HG03342 (cell line): ENCODE measurements around the gene CCDC196.
"Not testable (repeated sequence)": the region's sequence is repeated elsewhere in the genome, so short reads cannot be mapped to it uniquely, and the experiment has no call there.

Source experiments
- ATAC-seq: cut with Tn5 transposase; IDR thresholded peaks from one replicate; pipeline ENCODE4 v1.9.1; 2021; ENCODE audit warnings: mild to moderate bottlenecking, moderate library complexity; ENCODE audit not compliant: unreplicated experiment

The CCDC196 gene

GRCh38 chr14:66495218-66496098 is 9.3 kb downstream of the CCDC196 start:
- ATAC-seq, result peak; percentile 87

GRCh38 chr14:66496188-66496807 is 10.1 kb downstream of the CCDC196 start:
- ATAC-seq, result no peak

GRCh38 chr14:66496911-66497310 is 10.7 kb downstream of the CCDC196 start:
- no peak for ATAC-seq

GRCh38 chr14:66498311-66498710 is 12.1 kb downstream of the CCDC196 start:
- ATAC-seq, result no peak

- no peak for ATAC-seq
Measured at GRCh38 chr14:66501592-66501991, 15.4 kb downstream of the CCDC196 start.

GRCh38 chr14:66502836-66503235 is 16.7 kb downstream of the CCDC196 start:
- ATAC-seq, result not testable (repeated sequence)

- no peak for ATAC-seq
Measured at GRCh38 chr14:66503532-66503931, 17.4 kb downstream of the CCDC196 start.

- ATAC-seq, result peak; percentile 20
Measured at GRCh38 chr14:66507181-66507721, 21.1 kb downstream of the CCDC196 start.

GRCh38 chr14:66507722-66508546 is 21.8 kb downstream of the CCDC196 start, which contains the start of gene GPHN:
GPHN (plus strand) TSS chr14:66508147.
- peak; percentile 90 for ATAC-seq

- ATAC-seq, result peak; percentile 0
Measured at GRCh38 chr14:66508547-66508845, 22.3 kb downstream of the CCDC196 start.

- ATAC-seq, result no peak
Measured at GRCh38 chr14:66508846-66509621, 22.9 kb downstream of the CCDC196 start.

- no peak for ATAC-seq
Measured at GRCh38 chr14:66509874-66510273, 23.7 kb downstream of the CCDC196 start.

- ATAC-seq, result no peak
Measured at GRCh38 chr14:66511849-66512248, 25.7 kb downstream of the CCDC196 start.

GRCh38 chr14:66514213-66514612 is 28.0 kb downstream of the CCDC196 start:
- no peak for ATAC-seq

- ATAC-seq, result no peak
Measured at GRCh38 chr14:66530526-66530925, 44.4 kb downstream of the CCDC196 start.

- ATAC-seq, result no peak
Measured at GRCh38 chr14:66539034-66539433, 52.9 kb downstream of the CCDC196 start.

GRCh38 chr14:66540038-66540437 is 53.9 kb downstream of the CCDC196 start:
- no peak for ATAC-seq

GRCh38 chr14:66541627-66542026 is 55.5 kb downstream of the CCDC196 start:
- ATAC-seq, result no peak

GRCh38 chr14:66543996-66544395 is 57.8 kb downstream of the CCDC196 start:
- no peak for ATAC-seq

- ATAC-seq, result not testable (repeated sequence)
Measured at GRCh38 chr14:66545191-66545590, 59.0 kb downstream of the CCDC196 start.
